ENCODE results near the gene NRXN3. TPM values are rescaled to one million over a fixed set of nuclear protein-coding genes. Genes with fewer than 3 reads are reported as not detected.

The NRXN3 gene
- total RNA-seq, 2 experiments from 2014 or later = not detected

GRCh38 chr14:79515158-79515557, 1345.0 kb downstream of the NRXN3 start:
- ChIA-PET CTCF (no interaction called here), POLR2A (no interaction called here)
- no peak for DNase-seq
- H3K27ac Mint-ChIP-seq = no peak overlapping the region
- no peaks in the 10 kb centered on the region for H3K9me3 Mint-ChIP-seq
- no peaks in the 10 kb centered on the region for H3K36me3 Mint-ChIP-seq (ENCODE audit: low read depth)
- no peaks in the 10 kb centered on the region for H3K4me1 Mint-ChIP-seq
- no peaks in the 10 kb centered on the region for H3K27me3 Mint-ChIP-seq
- no peak overlapping the region for H3K4me3 Mint-ChIP-seq

- H3K9me3 Mint-ChIP-seq = no peaks in the 10 kb centered on the region
- ChIA-PET CTCF (no interaction called here), POLR2A (no interaction called here)
- no peak overlapping the region for H3K4me3 Mint-ChIP-seq
- DNase-seq = no peak
- H3K27ac Mint-ChIP-seq = no peak overlapping the region
- no peaks in the 10 kb centered on the region for H3K27me3 Mint-ChIP-seq
- H3K36me3 Mint-ChIP-seq (ENCODE audit: low read depth) = no peaks in the 10 kb centered on the region
- no peaks in the 10 kb centered on the region for H3K4me1 Mint-ChIP-seq
Observed at GRCh38 chr14:79516009-79516408, 1345.8 kb downstream of the NRXN3 start.

- Mint-ChIP-seq H3K9me3 (peaks cover 6% of the 10 kb centered on the region), H3K4me3 (no peak overlapping the region), H3K27me3 (no peaks in the 10 kb centered on the region), H3K36me3 (ENCODE audit: low read depth) (no peaks in the 10 kb centered on the region), H3K27ac (no peak overlapping the region), H3K4me1 (no peaks in the 10 kb centered on the region)
- CTCF ChIA-PET = no interaction called here
- no peak for DNase-seq
- POLR2A ChIA-PET = no interaction called here
Observed at GRCh38 chr14:79525416-79525815, 1355.2 kb downstream of the NRXN3 start.

GRCh38 chr14:79528828-79529416, 1358.7 kb downstream of the NRXN3 start:
- H3K36me3 Mint-ChIP-seq (ENCODE audit: low read depth) = no peaks in the 10 kb centered on the region
- no peak for DNase-seq
- H3K27ac Mint-ChIP-seq = no peak overlapping the region
- ChIA-PET CTCF (no interaction called here), POLR2A (no interaction called here)
- H3K4me1 Mint-ChIP-seq = no peaks in the 10 kb centered on the region
- H3K9me3 Mint-ChIP-seq = peaks cover under 1% of the 10 kb centered on the region
- no peak overlapping the region for H3K4me3 Mint-ChIP-seq
- no peaks in the 10 kb centered on the region for H3K27me3 Mint-ChIP-seq

GRCh38 chr14:79530555-79530954, 1360.4 kb downstream of the NRXN3 start:
- no peaks in the 10 kb centered on the region for H3K4me1 Mint-ChIP-seq
- no peak overlapping the region for H3K4me3 Mint-ChIP-seq
- ChIA-PET CTCF (no interaction called here), POLR2A (no interaction called here)
- H3K36me3 Mint-ChIP-seq (ENCODE audit: low read depth) = no peaks in the 10 kb centered on the region
- H3K27me3 Mint-ChIP-seq = no peaks in the 10 kb centered on the region
- no peak overlapping the region for H3K27ac Mint-ChIP-seq
- H3K9me3 Mint-ChIP-seq = no peaks in the 10 kb centered on the region
- no peak for DNase-seq

- POLR2A ChIA-PET = no interaction called here
Observed at GRCh38 chr14:79534703-79535353, 1364.7 kb downstream of the NRXN3 start.

GRCh38 chr14:79540394-79540793, 1370.2 kb downstream of the NRXN3 start:
- Mint-ChIP-seq H3K27ac (no peak overlapping the region), H3K27me3 (no peaks in the 10 kb centered on the region), H3K4me1 (no peaks in the 10 kb centered on the region), H3K9me3 (peaks cover 8% of the 10 kb centered on the region), H3K4me3 (no peak overlapping the region), H3K36me3 (ENCODE audit: low read depth) (no peaks in the 10 kb centered on the region)
- no peak for DNase-seq
- ChIA-PET POLR2A (no interaction called here), CTCF (no interaction called here)

More at GRCh38 chr14:79534703-79535353, 1364.7 kb downstream of the NRXN3 start:
- Mint-ChIP-seq H3K9me3 (peaks cover 4% of the 10 kb centered on the region), H3K4me3 (no peak overlapping the region), H3K36me3 (ENCODE audit: low read depth) (no peaks in the 10 kb centered on the region), H3K27me3 (no peaks in the 10 kb centered on the region), H3K4me1 (no peaks in the 10 kb centered on the region), H3K27ac (no peak overlapping the region)
- CTCF ChIA-PET = no interaction called here
- DNase-seq = no peak

GRCh38 chr14:79542121-79542520, 1371.9 kb downstream of the NRXN3 start:
- H3K27ac Mint-ChIP-seq = no peak overlapping the region
- H3K4me1 Mint-ChIP-seq = no peaks in the 10 kb centered on the region
- ChIA-PET CTCF (no interaction called here), POLR2A (no interaction called here)
- peaks cover 8% of the 10 kb centered on the region for H3K9me3 Mint-ChIP-seq
- DNase-seq = no peak
- H3K27me3 Mint-ChIP-seq = no peaks in the 10 kb centered on the region
- no peak overlapping the region for H3K4me3 Mint-ChIP-seq
- H3K36me3 Mint-ChIP-seq (ENCODE audit: low read depth) = no peaks in the 10 kb centered on the region

GRCh38 chr14:79543348-79543747, 1373.2 kb downstream of the NRXN3 start:
- Mint-ChIP-seq H3K4me1 (no peaks in the 10 kb centered on the region), H3K27me3 (no peaks in the 10 kb centered on the region), H3K27ac (no peak overlapping the region), H3K36me3 (ENCODE audit: low read depth) (no peaks in the 10 kb centered on the region), H3K4me3 (no peak overlapping the region), H3K9me3 (peaks cover 8% of the 10 kb centered on the region)
- ChIA-PET CTCF (no interaction called here), POLR2A (no interaction called here)
- no peak for DNase-seq

- Mint-ChIP-seq H3K27me3 (no peaks in the 10 kb centered on the region), H3K27ac (no peak overlapping the region), H3K36me3 (ENCODE audit: low read depth) (no peaks in the 10 kb centered on the region), H3K4me1 (no peaks in the 10 kb centered on the region), H3K4me3 (no peak overlapping the region), H3K9me3 (peaks cover 5% of the 10 kb centered on the region)
- no peak for DNase-seq
- CTCF ChIA-PET = no interaction called here
- POLR2A ChIA-PET = no interaction called here
Observed at GRCh38 chr14:79543967-79544697, 1374.0 kb downstream of the NRXN3 start.

GRCh38 chr14:79544698-79545070, 1374.5 kb downstream of the NRXN3 start:
- Mint-ChIP-seq H3K4me3 (no peak overlapping the region), H3K4me1 (no peaks in the 10 kb centered on the region), H3K9me3 (peaks cover 5% of the 10 kb centered on the region), H3K27me3 (no peaks in the 10 kb centered on the region), H3K27ac (no peak overlapping the region), H3K36me3 (ENCODE audit: low read depth) (no peaks in the 10 kb centered on the region)
- DNase-seq = no peak
- ChIA-PET POLR2A (no interaction called here), CTCF (no interaction called here)

GRCh38 chr14:79548836-79549235, 1378.7 kb downstream of the NRXN3 start:
- DNase-seq = no peak
- H3K4me1 Mint-ChIP-seq = no peaks in the 10 kb centered on the region
- no peaks in the 10 kb centered on the region for H3K27me3 Mint-ChIP-seq
- H3K9me3 Mint-ChIP-seq = peaks cover 5% of the 10 kb centered on the region
- ChIA-PET CTCF (no interaction called here), POLR2A (no interaction called here)
- no peaks in the 10 kb centered on the region for H3K36me3 Mint-ChIP-seq (ENCODE audit: low read depth)
- no peak overlapping the region for H3K4me3 Mint-ChIP-seq
- no peak overlapping the region for H3K27ac Mint-ChIP-seq

- POLR2A ChIA-PET = no interaction called here
- no peaks in the 10 kb centered on the region for H3K36me3 Mint-ChIP-seq (ENCODE audit: low read depth)
- no peaks in the 10 kb centered on the region for H3K4me1 Mint-ChIP-seq
- CTCF ChIA-PET = no interaction called here
- H3K27me3 Mint-ChIP-seq = no peaks in the 10 kb centered on the region
- H3K27ac Mint-ChIP-seq = no peak overlapping the region
- H3K9me3 Mint-ChIP-seq = no peaks in the 10 kb centered on the region
- no peak for DNase-seq
- no peak overlapping the region for H3K4me3 Mint-ChIP-seq
Observed at GRCh38 chr14:79549515-79549914, 1379.3 kb downstream of the NRXN3 start.

- H3K27ac Mint-ChIP-seq = no peak overlapping the region
- H3K4me3 Mint-ChIP-seq = no peak overlapping the region
- no peak for DNase-seq
- H3K9me3 Mint-ChIP-seq = no peaks in the 10 kb centered on the region
- POLR2A ChIA-PET = no interaction called here
- no peaks in the 10 kb centered on the region for H3K4me1 Mint-ChIP-seq
- H3K36me3 Mint-ChIP-seq (ENCODE audit: low read depth) = no peaks in the 10 kb centered on the region
- H3K27me3 Mint-ChIP-seq = no peaks in the 10 kb centered on the region
- CTCF ChIA-PET = no interaction called here
Observed at GRCh38 chr14:79551523-79551922, 1381.3 kb downstream of the NRXN3 start.
